GM15510 (cell line): ENCODE data around the gene GMPPB.
A peak's percentile ranks its signal among the peaks of the same experiment; 100 is the strongest.

Experiments
- POLR2A ChIP-seq: IDR thresholded peaks from 3 replicates; pipeline ENCODE4 v1.6.1; 2011; ENCODE audit warnings: borderline replicate concordance; ENCODE audit not compliant: insufficient read length; ENCODE audit errors: extremely low read depth

The GMPPB gene

DNA sequence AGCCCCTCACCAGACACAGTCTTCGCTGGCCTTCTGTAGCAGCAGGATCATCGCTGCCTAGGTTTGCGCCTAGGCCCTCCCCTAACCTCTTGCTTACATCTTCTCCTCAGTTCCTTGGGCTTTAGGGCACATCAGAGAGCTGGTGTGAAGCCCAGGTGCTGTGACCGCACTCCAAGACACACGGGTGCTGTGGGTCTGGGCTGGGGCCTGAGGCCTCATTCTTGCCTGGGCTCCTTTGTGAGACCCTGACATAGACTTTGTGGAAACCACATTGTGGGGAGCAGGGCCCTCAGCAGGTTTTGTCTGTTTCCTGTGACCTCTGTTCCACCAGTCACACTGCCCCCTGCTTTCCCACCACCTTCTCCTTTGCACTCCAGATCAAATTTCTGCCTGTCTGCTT, 12.3 kb downstream of the GMPPB start:
- TF ChIP-seq POLR2A: no peak

DNA sequence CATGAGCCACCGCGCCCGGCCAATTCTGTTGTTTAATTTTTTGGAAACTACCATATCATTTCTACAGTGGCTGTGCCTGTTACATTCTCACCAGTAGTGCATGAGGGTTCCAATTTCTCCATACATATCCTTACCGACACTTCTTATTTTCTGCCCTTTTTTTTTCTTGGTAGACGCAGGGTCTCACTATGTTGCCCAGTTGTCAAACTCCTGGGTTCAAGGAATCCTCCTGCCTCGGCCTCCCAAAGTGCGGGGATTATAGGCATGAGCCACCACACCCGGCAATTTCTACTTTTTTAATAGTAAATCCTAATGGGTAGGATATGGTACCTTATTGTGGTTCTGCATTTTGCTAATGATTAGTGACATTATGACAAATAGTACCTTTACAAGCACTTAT, 13.9 kb downstream of the GMPPB start:
- no peak for TF ChIP-seq POLR2A

- no peak for TF ChIP-seq POLR2A
Measured at GRCh38 chr3:49707113-49707480, 16.7 kb downstream of the GMPPB start.

- TF ChIP-seq POLR2A: no peak
Measured at GRCh38 chr3:49706456-49707112, 17.2 kb downstream of the GMPPB start.

DNA sequence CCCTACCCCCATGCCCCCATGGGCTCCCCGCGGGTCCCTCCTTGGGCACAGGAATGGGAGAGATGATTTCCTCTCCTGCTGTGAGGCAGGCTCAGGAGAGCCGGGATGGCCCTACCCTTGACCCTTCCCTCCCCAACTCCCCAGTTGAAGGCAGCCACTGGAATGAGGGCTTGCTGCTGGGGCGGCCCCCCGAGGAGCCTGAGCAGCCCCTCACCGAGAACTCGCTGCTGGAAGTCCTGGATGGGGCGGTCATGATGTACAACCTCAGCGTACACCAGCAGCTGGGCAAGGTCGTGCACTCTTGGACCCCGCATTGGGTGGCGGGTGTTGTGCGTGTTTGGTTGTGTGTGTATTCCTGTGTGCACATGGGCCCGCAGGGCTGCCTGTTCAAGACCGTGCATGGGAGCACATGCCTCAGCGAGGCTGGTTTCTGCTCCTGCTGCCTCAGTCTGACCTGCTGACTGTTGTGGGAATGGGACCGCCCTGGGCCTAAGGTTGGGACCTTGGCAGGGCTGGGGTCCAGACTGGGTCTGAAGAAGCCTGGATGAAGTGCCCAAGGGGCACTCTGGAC, 18.3 kb downstream of the GMPPB start:
- TF ChIP-seq POLR2A: no peak

GRCh38 chr3:49704629-49705028, 19.1 kb downstream of the GMPPB start:
- TF ChIP-seq POLR2A: no peak

DNA sequence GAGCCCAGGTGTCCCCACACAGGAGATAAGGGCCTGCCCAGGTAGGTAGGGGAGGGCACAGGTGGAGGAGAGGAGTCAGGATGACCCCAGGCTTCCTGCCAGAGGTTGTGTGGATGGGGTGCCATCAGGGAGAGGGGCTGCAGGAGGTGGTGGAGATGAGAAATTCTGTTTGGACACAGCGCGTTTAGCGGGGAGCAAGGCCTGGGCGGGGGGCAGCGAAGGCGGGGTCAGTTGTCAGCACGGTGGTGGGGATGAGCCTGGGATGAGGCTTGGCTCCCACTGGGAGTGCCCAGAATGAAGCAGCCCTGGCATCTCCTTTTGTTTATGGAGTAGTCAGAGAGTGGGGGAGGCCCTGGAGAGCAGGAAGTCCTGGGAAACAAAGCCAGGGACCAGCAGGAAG, 19.8 kb downstream of the GMPPB start:
- no peak for TF ChIP-seq POLR2A

- no peak for TF ChIP-seq POLR2A
Measured at GRCh38 chr3:49703443-49703927, 20.3 kb downstream of the GMPPB start.

- no peak for TF ChIP-seq POLR2A
Measured at GRCh38 chr3:49702672-49703071, 21.1 kb downstream of the GMPPB start.

GRCh38 chr3:49701388-49702077, 22.2 kb downstream of the GMPPB start:
- no peak for TF ChIP-seq POLR2A

GRCh38 chr3:49700453-49701128, 23.2 kb downstream of the GMPPB start:
- no peak for TF ChIP-seq POLR2A

- TF ChIP-seq POLR2A: no peak
Measured at GRCh38 chr3:49700014-49700413, 23.7 kb downstream of the GMPPB start.

- no peak for TF ChIP-seq POLR2A
Measured at GRCh38 chr3:49699281-49699979, 24.3 kb downstream of the GMPPB start.

- TF ChIP-seq POLR2A: peak; percentile 83
Measured at GRCh38 chr3:49689046-49689907, 34.5 kb downstream of the GMPPB start, which contains the start of the genes MST1 and RNF123. Gene MST1 (minus strand): TSS chr3:49689474. CDS start chr3:49688691, 783 bp downstream. Gene RNF123 (plus strand): TSS chr3:49689557. CDS start chr3:49691166, 1,609 bp downstream.
